ENCODE data around the gene ZNF254. TPM values are rescaled to one million over a fixed set of nuclear protein-coding genes. Genes with fewer than 3 reads are reported as not detected.

The ZNF254 gene
- total and polyA plus RNA-seq, 3 experiments from 2014 or later, result 6.8 to 9.7 (median 7.3) TPM

DNA sequence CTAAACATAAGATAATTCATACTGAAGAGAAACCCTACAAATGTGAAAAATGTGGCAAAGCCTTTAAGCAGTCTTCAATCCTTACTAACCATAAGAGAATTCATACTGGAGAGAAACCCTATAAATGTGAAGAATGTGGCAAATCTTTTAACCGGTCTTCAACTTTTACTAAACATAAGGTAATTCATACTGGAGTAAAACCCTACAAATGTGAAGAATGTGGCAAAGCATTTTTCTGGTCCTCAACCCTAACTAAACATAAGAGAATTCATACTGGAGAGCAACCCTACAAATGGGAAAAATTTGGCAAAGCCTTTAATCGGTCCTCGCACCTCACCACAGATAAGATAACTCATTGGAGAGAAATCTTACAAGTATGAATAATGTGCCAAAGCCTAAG lies 40.6 kb downstream of the ZNF254 start:
- no peak for DNase-seq
- ChIA-PET CTCF (no interaction called here), POLR2A (no interaction called here)
- peaks cover 59 to 91% (median 81%) of the 10 kb centered on the region in 5 donors for H3K9me3 Mint-ChIP-seq
- Histone ChIP-seq H3K4me1 (ENCODE audit: insufficient read depth, low read length) (no peaks in the 10 kb centered on the region), H3K9me3 (ENCODE audit: low read length) (peaks cover 46% of the 10 kb centered on the region), H3K27me3 (ENCODE audit: insufficient read depth, low read length, poor library complexity, severe bottlenecking) (no peaks in the 10 kb centered on the region), H3K27ac (ENCODE audit: low read depth, low read length) (no peak overlapping the region), H3K36me3 (ENCODE audit: insufficient read depth, low read length) (peaks cover 16% of the 10 kb centered on the region), H3K4me3 (ENCODE audit: low read length) (no peak overlapping the region)
- no peaks in the 10 kb centered on the region for H3K27me3 Mint-ChIP-seq
- no peaks in the 10 kb centered on the region for H3K4me1 Mint-ChIP-seq
- H3K27ac Mint-ChIP-seq, result no peak overlapping the region
- peaks cover 31 to 81% (median 75%) of the 10 kb centered on the region in 3 donors for H3K36me3 Mint-ChIP-seq
- H3K4me3 Mint-ChIP-seq, result no peak overlapping the region

DNA sequence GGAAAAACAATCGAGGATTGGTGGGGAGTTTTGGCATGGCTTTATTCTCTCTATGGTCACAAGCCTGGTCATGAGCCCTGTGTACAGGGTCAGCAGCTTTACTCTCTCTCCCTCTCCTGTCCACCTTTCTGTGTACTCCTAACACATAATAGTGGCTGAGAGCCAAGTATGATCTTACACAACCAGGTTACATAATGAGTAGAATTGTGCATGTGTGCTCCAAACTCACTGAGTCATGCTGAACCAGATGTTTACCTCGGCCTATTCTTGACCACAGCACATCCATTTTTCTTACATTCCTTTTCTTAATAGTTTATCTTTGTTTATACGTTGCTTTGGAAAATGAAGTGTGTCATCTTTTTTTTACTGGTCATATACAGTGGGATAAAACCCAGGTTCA lies 53.1 kb downstream of the ZNF254 start:
- no peaks in the 10 kb centered on the region for H3K4me1 ChIP-seq (ENCODE audit: insufficient read depth, low read length)
- H3K27ac ChIP-seq (ENCODE audit: low read depth, low read length), result no peak overlapping the region
- peaks cover 62 to 96% (median 93%) of the 10 kb centered on the region in 5 donors for H3K9me3 Mint-ChIP-seq
- H3K36me3 Mint-ChIP-seq, result peaks cover 7 to 51% (median 41%) of the 10 kb centered on the region in 3 donors
- no peaks in the 10 kb centered on the region for H3K36me3 ChIP-seq (ENCODE audit: insufficient read depth, low read length)
- H3K4me3 ChIP-seq (ENCODE audit: low read length), result no peak overlapping the region
- peaks cover 41% of the 10 kb centered on the region for H3K9me3 ChIP-seq (ENCODE audit: low read length)
- H3K27ac Mint-ChIP-seq, result no peak overlapping the region
- no peaks in the 10 kb centered on the region for H3K27me3 ChIP-seq (ENCODE audit: insufficient read depth, low read length, poor library complexity, severe bottlenecking)
- ChIA-PET POLR2A (no interaction called here), CTCF (no interaction called here)
- no peak for DNase-seq
- H3K27me3 Mint-ChIP-seq, result no peaks in the 10 kb centered on the region
- no peaks in the 10 kb centered on the region for H3K4me1 Mint-ChIP-seq
- H3K4me3 Mint-ChIP-seq, result no peak overlapping the region

- no peaks in the 10 kb centered on the region for H3K4me1 ChIP-seq (ENCODE audit: insufficient read depth, low read length)
- DNase-seq, result no peak
- no peak overlapping the region for H3K4me3 Mint-ChIP-seq
- H3K27me3 Mint-ChIP-seq, result no peaks in the 10 kb centered on the region
- no peak overlapping the region for H3K27ac ChIP-seq (ENCODE audit: low read depth, low read length)
- ChIA-PET CTCF (no interaction called here), POLR2A (no interaction called here)
- no peaks in the 10 kb centered on the region for H3K36me3 ChIP-seq (ENCODE audit: insufficient read depth, low read length)
- H3K36me3 Mint-ChIP-seq, result peaks cover 7 to 52% (median 41%) of the 10 kb centered on the region in 3 donors
- H3K4me1 Mint-ChIP-seq, result no peaks in the 10 kb centered on the region
- no peak overlapping the region for H3K4me3 ChIP-seq (ENCODE audit: low read length)
- no peaks in the 10 kb centered on the region for H3K27me3 ChIP-seq (ENCODE audit: insufficient read depth, low read length, poor library complexity, severe bottlenecking)
- H3K9me3 Mint-ChIP-seq, result peaks cover 61 to 94% (median 92%) of the 10 kb centered on the region in 5 donors
- H3K9me3 ChIP-seq (ENCODE audit: low read length), result peaks cover 36% of the 10 kb centered on the region
- no peak overlapping the region for H3K27ac Mint-ChIP-seq
Measured at GRCh38 chr19:24140591-24140990, 53.6 kb downstream of the ZNF254 start.

- Histone ChIP-seq H3K9me3 (ENCODE audit: low read length) (peaks cover 26% of the 10 kb centered on the region), H3K4me1 (ENCODE audit: insufficient read depth, low read length) (no peaks in the 10 kb centered on the region), H3K36me3 (ENCODE audit: insufficient read depth, low read length) (no peaks in the 10 kb centered on the region), H3K27me3 (ENCODE audit: insufficient read depth, low read length, poor library complexity, severe bottlenecking) (no peaks in the 10 kb centered on the region), H3K4me3 (ENCODE audit: low read length) (no peak overlapping the region), H3K27ac (ENCODE audit: low read depth, low read length) (no peak overlapping the region)
- no peak for DNase-seq
- ChIA-PET POLR2A (no interaction called here), CTCF (no interaction called here)
- Mint-ChIP-seq H3K4me1 (no peaks in the 10 kb centered on the region), H3K27me3 (no peaks in the 10 kb centered on the region), H3K4me3 (peak overlapping the region in 1 of 7 donors; percentile 5), H3K27ac (no peak overlapping the region), H3K9me3 (peaks cover 58 to 94% (median 90%) of the 10 kb centered on the region in 5 donors), H3K36me3 (peaks cover 9 to 48% (median 37%) of the 10 kb centered on the region in 3 donors)
Measured at GRCh38 chr19:24141612-24142011, 54.6 kb downstream of the ZNF254 start.

- ChIA-PET POLR2A (no interaction called here), CTCF (no interaction called here)
- Mint-ChIP-seq H3K27me3 (no peaks in the 10 kb centered on the region), H3K36me3 (peaks cover 9 to 43% (median 36%) of the 10 kb centered on the region in 3 donors), H3K4me3 (no peak overlapping the region), H3K27ac (no peak overlapping the region), H3K9me3 (peaks cover 54 to 90% (median 88%) of the 10 kb centered on the region in 5 donors), H3K4me1 (no peaks in the 10 kb centered on the region)
- Histone ChIP-seq H3K4me1 (ENCODE audit: insufficient read depth, low read length) (no peaks in the 10 kb centered on the region), H3K4me3 (ENCODE audit: low read length) (no peak overlapping the region), H3K9me3 (ENCODE audit: low read length) (peaks cover 14% of the 10 kb centered on the region), H3K27me3 (ENCODE audit: insufficient read depth, low read length, poor library complexity, severe bottlenecking) (no peaks in the 10 kb centered on the region), H3K27ac (ENCODE audit: low read depth, low read length) (no peak overlapping the region), H3K36me3 (ENCODE audit: insufficient read depth, low read length) (no peaks in the 10 kb centered on the region)
- no peak for DNase-seq
Measured at GRCh38 chr19:24142771-24143170, 55.8 kb downstream of the ZNF254 start.

GRCh38 chr19:24159707-24160106 lies 72.7 kb downstream of the ZNF254 start:
- ChIA-PET POLR2A (no interaction called here), CTCF (no interaction called here)
- no peak overlapping the region for H3K4me3 ChIP-seq (ENCODE audit: low read length)
- Mint-ChIP-seq H3K9me3 (peaks cover 47 to 85% (median 71%) of the 10 kb centered on the region in 5 donors), H3K36me3 (peaks cover 2 to 46% (median 19%) of the 10 kb centered on the region in 3 donors), H3K4me3 (no peak overlapping the region), H3K4me1 (no peaks in the 10 kb centered on the region), H3K27ac (no peak overlapping the region), H3K27me3 (no peaks in the 10 kb centered on the region)
- H3K27me3 ChIP-seq (ENCODE audit: insufficient read depth, low read length, poor library complexity, severe bottlenecking), result no peaks in the 10 kb centered on the region
- H3K4me1 ChIP-seq (ENCODE audit: insufficient read depth, low read length), result no peaks in the 10 kb centered on the region
- DNase-seq, result no peak
- no peak overlapping the region for H3K27ac ChIP-seq (ENCODE audit: low read depth, low read length)
- no peaks in the 10 kb centered on the region for H3K36me3 ChIP-seq (ENCODE audit: insufficient read depth, low read length)
- peaks cover 20% of the 10 kb centered on the region for H3K9me3 ChIP-seq (ENCODE audit: low read length)

DNA sequence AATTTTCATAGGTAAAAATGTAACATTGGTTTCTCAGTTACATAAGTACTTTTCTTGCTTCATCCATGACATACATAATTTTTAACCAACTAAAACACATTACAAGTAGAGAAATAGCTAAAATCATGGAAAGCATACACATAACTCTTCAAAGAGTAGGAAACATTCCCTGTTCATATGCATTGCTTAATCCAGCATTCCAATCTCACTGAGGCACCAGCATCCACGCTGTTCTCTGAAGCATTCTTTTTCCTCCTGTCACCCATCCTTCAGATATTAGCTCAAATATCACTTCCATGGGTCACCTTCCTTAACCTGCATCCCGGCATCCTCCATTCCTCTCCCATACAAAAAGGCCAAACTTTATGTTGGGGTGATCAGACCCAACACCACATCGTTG lies 79.1 kb downstream of the ZNF254 start:
- peak overlapping the region in 1 of 7 donors; percentile 38 for H3K4me3 Mint-ChIP-seq
- Histone ChIP-seq H3K4me3 (ENCODE audit: low read length) (no peak overlapping the region), H3K4me1 (ENCODE audit: insufficient read depth, low read length) (no peaks in the 10 kb centered on the region), H3K36me3 (ENCODE audit: insufficient read depth, low read length) (no peaks in the 10 kb centered on the region), H3K27ac (ENCODE audit: low read depth, low read length) (no peak overlapping the region), H3K27me3 (ENCODE audit: insufficient read depth, low read length, poor library complexity, severe bottlenecking) (no peaks in the 10 kb centered on the region), H3K9me3 (ENCODE audit: low read length) (peaks cover 8% of the 10 kb centered on the region)
- CTCF ChIA-PET, result no interaction called here
- H3K27ac Mint-ChIP-seq, result no peak overlapping the region
- POLR2A ChIA-PET, result no interaction called here
- peaks cover 4 to 35% (median 5%) of the 10 kb centered on the region in 3 donors for H3K36me3 Mint-ChIP-seq
- no peak for DNase-seq
- H3K4me1 Mint-ChIP-seq, result no peaks in the 10 kb centered on the region
- no peaks in the 10 kb centered on the region for H3K27me3 Mint-ChIP-seq
- peaks cover 54 to 81% (median 68%) of the 10 kb centered on the region in 5 donors for H3K9me3 Mint-ChIP-seq

- no peak overlapping the region for H3K27ac ChIP-seq (ENCODE audit: low read depth, low read length)
- no peaks in the 10 kb centered on the region for H3K9me3 ChIP-seq (ENCODE audit: low read length)
- CTCF ChIA-PET, result no interaction called here
- H3K4me1 ChIP-seq (ENCODE audit: insufficient read depth, low read length), result no peaks in the 10 kb centered on the region
- no peaks in the 10 kb centered on the region for H3K36me3 ChIP-seq (ENCODE audit: insufficient read depth, low read length)
- H3K27me3 ChIP-seq (ENCODE audit: insufficient read depth, low read length, poor library complexity, severe bottlenecking), result no peaks in the 10 kb centered on the region
- Mint-ChIP-seq H3K4me3 (no peak overlapping the region), H3K4me1 (no peaks in the 10 kb centered on the region), H3K27ac (no peak overlapping the region), H3K9me3 (peaks cover 18 to 58% (median 39%) of the 10 kb centered on the region in 5 donors), H3K36me3 (peaks cover 0 to 20% (median 4%) of the 10 kb centered on the region in 3 donors), H3K27me3 (peaks cover 0 to 3% of the 10 kb centered on the region in 2 donors)
- no peak overlapping the region for H3K4me3 ChIP-seq (ENCODE audit: low read length)
- POLR2A ChIA-PET, result no interaction called here
- no peak for DNase-seq
Measured at GRCh38 chr19:24173882-24174281, 86.9 kb downstream of the ZNF254 start.

DNA sequence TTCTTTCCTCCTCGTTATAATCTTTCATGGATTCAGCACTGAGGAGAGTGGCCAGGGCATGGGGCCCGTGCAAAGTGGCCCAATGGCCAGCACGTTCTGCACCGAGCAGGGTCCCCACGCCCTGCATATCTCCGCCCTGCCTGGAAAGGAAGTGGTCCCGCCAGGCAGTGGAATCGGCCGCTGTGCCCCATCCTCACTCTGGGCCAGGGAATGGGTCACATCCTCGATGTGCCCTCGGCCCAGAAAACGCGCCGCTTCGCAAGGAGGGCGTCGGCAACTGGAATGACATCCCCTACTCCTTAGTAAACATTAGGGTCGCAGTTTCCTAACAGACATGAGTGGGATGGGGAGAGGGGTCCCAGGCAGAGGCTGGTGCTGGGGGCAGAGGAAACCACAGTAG lies 90.7 kb downstream of the ZNF254 start:
- no peaks in the 10 kb centered on the region for H3K36me3 ChIP-seq (ENCODE audit: insufficient read depth, low read length)
- H3K4me3 Mint-ChIP-seq, result no peak overlapping the region
- H3K9me3 ChIP-seq (ENCODE audit: low read length), result no peaks in the 10 kb centered on the region
- H3K4me3 ChIP-seq (ENCODE audit: low read length), result no peak overlapping the region
- no peaks in the 10 kb centered on the region for H3K4me1 ChIP-seq (ENCODE audit: insufficient read depth, low read length)
- H3K27ac ChIP-seq (ENCODE audit: low read depth, low read length), result no peak overlapping the region
- H3K9me3 Mint-ChIP-seq, result peaks cover 20 to 44% (median 31%) of the 10 kb centered on the region in 5 donors
- POLR2A ChIA-PET, result no interaction called here
- CTCF ChIA-PET, result no interaction called here
- no peaks in the 10 kb centered on the region for H3K4me1 Mint-ChIP-seq
- H3K36me3 Mint-ChIP-seq, result peaks cover 0 to 9% (median 0%) of the 10 kb centered on the region in 3 donors
- no peak overlapping the region for H3K27ac Mint-ChIP-seq
- H3K27me3 ChIP-seq (ENCODE audit: insufficient read depth, low read length, poor library complexity, severe bottlenecking), result no peaks in the 10 kb centered on the region
- DNase-seq, result no peak
- peaks cover 0 to 8% of the 10 kb centered on the region in 2 donors for H3K27me3 Mint-ChIP-seq

Measured in CD8-positive, alpha-beta memory T cell (primary cell).